GM13976 (cell line): ENCODE results near the gene TBC1D22A.

ENCODE experiments used
- DNase-seq: peaks from one replicate; pipeline ENCODE4 v3.0.0; 2012; ENCODE audit warnings: low spot score
- in situ Hi-C: fragments of 300-500 bp; cut with MboI; formaldehyde crosslinking; loops from one replicate; pipeline ENCODE4 v1.12.0; 2022; ENCODE audit warnings: low sequenced_read_pairs, mixed read lengths, inconsistent platforms; ENCODE audit not compliant: unreplicated experiment
- TF ChIP-seq, protein P1 (sequence below): IDR thresholded peaks from 2 replicates; pipeline ENCODE4 v1.5.1; 2012; ENCODE audit warnings: borderline replicate concordance, mild to moderate bottlenecking; ENCODE audit not compliant: insufficient read depth; ENCODE audit errors: extremely low read depth, missing control alignments, control extremely low read depth

The TBC1D22A gene

DNA sequence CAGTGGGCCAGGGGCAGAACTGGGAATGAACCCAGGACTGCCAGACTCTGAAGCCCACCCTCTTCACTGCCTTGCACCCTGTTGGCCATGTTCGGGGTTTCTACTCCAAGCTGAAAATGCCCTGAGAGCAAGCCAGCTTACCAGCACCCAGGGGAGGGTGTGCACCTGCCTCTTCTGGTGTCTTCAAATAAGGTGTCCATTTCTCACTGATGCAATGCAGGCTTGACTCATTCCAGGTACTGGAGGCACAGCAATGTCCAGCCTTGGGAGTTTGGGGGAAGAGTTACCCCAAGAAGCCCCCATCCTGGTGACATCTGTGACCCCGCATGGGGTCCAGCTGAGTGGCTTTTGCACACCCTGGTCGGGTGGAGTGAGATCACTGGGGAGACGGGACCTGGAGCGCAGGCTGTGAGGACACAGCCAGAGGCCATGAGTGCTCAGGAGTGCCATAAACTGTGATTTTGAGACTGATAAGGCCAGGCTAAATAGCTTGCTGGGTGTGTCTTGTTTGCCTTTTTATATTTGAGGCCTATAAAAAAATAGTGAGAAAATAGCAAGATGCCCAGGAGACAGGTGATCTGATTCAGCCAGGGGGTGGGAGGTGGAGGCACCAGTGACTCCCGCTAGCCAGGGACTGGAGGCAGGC lies 19.8 kb upstream of the TBC1D22A start:
- TF ChIP-seq, protein P1, sequence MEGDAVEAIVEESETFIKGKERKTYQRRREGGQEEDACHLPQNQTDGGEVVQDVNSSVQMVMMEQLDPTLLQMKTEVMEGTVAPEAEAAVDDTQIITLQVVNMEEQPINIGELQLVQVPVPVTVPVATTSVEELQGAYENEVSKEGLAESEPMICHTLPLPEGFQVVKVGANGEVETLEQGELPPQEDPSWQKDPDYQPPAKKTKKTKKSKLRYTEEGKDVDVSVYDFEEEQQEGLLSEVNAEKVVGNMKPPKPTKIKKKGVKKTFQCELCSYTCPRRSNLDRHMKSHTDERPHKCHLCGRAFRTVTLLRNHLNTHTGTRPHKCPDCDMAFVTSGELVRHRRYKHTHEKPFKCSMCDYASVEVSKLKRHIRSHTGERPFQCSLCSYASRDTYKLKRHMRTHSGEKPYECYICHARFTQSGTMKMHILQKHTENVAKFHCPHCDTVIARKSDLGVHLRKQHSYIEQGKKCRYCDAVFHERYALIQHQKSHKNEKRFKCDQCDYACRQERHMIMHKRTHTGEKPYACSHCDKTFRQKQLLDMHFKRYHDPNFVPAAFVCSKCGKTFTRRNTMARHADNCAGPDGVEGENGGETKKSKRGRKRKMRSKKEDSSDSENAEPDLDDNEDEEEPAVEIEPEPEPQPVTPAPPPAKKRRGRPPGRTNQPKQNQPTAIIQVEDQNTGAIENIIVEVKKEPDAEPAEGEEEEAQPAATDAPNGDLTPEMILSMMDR = no peak
- no peak for DNase-seq
- in situ Hi-C loops = no loop called here

GRCh38 chr22:46744581-46744980 lies 17.9 kb upstream of the TBC1D22A start:
- TF ChIP-seq, protein P1 = no peak
- in situ Hi-C loops = no loop called here
- no peak for DNase-seq

- no peak for DNase-seq
- in situ Hi-C loops = no loop called here
- TF ChIP-seq, protein P1 = no peak
Observed at GRCh38 chr22:46746192-46746591, 16.3 kb upstream of the TBC1D22A start.

GRCh38 chr22:46746620-46747019 lies 15.8 kb upstream of the TBC1D22A start:
- in situ Hi-C loops = no loop called here
- TF ChIP-seq, protein P1 = no peak

DNA sequence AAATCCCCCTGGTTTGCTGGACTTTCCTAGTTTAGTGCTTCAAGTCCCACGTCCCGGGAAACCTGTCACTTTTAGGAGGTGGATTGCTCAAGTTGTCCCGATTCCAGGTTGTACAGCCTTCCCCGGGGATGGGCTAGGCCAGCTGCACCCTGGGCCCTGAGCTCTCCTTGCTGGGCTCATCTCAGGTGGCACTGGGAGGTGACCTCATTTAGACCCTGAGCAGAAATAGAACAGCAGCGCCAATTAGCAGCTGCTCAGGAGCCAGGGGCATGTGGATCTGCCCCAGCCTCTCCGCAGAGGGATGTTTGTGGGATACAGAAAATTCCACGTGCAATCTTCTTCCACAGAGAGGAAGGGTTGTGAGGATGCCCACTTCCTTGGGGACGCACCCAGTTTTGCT lies 14.8 kb upstream of the TBC1D22A start:
- in situ Hi-C loops = no loop called here
- no peak for DNase-seq
- TF ChIP-seq, protein P1 = no peak

More at GRCh38 chr22:46746620-46747019, 15.8 kb upstream of the TBC1D22A start:
- DNase-seq = no peak

GRCh38 chr22:46748206-46748907 lies 14.1 kb upstream of the TBC1D22A start:
- TF ChIP-seq, protein P1 = no peak
- DNase-seq = no peak
- in situ Hi-C loops = no loop called here
